ENCODE measurements around the gene CYSTM1. TPM values are rescaled to one million over a fixed set of nuclear protein-coding genes. Genes with fewer than 3 reads are reported as not detected.

Gene CYSTM1
- total and polyA plus RNA-seq, 2 experiments from 2014 or later = 16.0 to 42.3 TPM

DNA sequence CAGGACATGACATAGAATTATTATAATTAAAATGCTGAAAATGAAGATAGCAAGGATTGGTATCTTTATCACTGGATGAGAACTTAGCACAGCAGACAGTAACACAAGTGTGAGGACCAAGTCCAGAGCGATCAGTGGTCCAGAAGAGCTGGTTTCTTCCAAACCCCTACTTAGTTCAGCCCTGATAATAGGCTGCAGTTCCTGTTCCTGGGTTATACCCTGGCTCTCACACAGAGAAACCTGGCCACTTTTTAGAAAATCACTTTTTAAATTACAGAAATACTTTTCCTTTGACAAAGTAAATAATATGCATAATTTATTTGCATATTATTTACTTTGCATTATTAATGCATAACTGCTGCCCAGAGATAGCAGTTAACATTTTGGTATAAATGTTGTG lies 40.3 kb downstream of the CYSTM1 start:
- in situ Hi-C loops (cut with MboI) = no loop called here
- Histone ChIP-seq H3K9me3 (ENCODE audit: low read depth) (no peaks in the 10 kb centered on the region), H3K27me3 (replicated peaks; ENCODE audit: insufficient read depth) (no peaks in the 10 kb centered on the region), H3K4me1 (ENCODE audit: insufficient read depth) (peaks cover 7% of the 10 kb centered on the region), H3K4me3 (no peak overlapping the region), H3K9me2 (ENCODE audit: insufficient read depth) (no peaks in the 10 kb centered on the region), H3K9ac (no peak overlapping the region), H3K27ac (no peak overlapping the region), H3K36me3 (ENCODE audit: low read depth) (no peaks in the 10 kb centered on the region), H3F3A (ENCODE audit: insufficient read depth) (peaks cover 11% of the 10 kb centered on the region), H4K20me1 (ENCODE audit: insufficient read depth) (no peaks in the 10 kb centered on the region), H3K4me2 (ENCODE audit: unreplicated experiment) (no peak overlapping the region), H2AFZ (no peak overlapping the region), H3K79me2 (ENCODE audit: insufficient read depth) (no peaks in the 10 kb centered on the region)
- TF ChIP-seq EZH2phosphoT487 (IDR thresholded peaks at IDR 0.05; ENCODE audit: insufficient read depth, low read depth) (no peak), EZH2 (IDR thresholded peaks at IDR 0.05; ENCODE audit: insufficient read depth, poor library complexity, severe bottlenecking) (no peak)
- no peak for DNase-seq
- 100% methylated on average over 1 of the region's 1 CpG for WGBS, 2 experiments (ENCODE audit: low coverage in 1 of 2, low lambda C conversion rate in 2 of 2, missing lambda C conversion rate in 2 of 2)

DNA sequence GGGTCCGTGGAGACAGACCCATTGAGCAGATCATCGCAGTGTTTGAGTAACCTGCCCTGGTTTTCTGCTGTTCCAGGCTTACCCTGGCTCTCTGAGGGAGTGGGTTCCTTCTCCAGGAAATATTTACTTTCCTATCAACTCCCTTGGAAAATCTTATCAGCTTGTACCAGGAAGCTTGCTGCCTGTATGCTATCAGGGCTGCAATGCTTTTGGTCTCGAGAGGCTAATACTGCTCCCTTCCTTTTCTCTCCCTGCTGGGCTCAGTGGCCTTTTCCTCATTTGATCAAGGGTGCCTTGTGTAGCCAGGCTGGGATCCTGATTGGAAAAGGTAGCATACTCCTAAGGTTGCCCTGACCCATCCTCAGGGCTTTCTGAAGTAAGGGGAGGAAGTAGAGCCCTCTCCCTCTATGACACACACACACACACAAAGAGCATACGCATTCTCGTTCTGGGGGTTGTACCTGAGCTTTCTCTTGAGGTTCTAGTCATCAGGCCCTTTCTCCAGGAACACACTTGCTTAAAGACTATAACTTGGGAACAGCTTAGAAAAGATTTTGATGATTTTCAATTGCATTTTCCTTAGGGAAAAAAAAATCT lies 41.6 kb downstream of the CYSTM1 start:
- Histone ChIP-seq H4K20me1 (ENCODE audit: insufficient read depth) (no peaks in the 10 kb centered on the region), H3K9ac (no peak overlapping the region), H3K27me3 (replicated peaks; ENCODE audit: insufficient read depth) (no peaks in the 10 kb centered on the region), H3K4me1 (ENCODE audit: insufficient read depth) (peaks cover 20% of the 10 kb centered on the region), H3K4me3 (no peak overlapping the region), H3K4me2 (ENCODE audit: unreplicated experiment) (no peak overlapping the region), H3K9me2 (ENCODE audit: insufficient read depth) (no peaks in the 10 kb centered on the region), H3K79me2 (ENCODE audit: insufficient read depth) (no peaks in the 10 kb centered on the region), H3K36me3 (ENCODE audit: low read depth) (no peaks in the 10 kb centered on the region), H3F3A (ENCODE audit: insufficient read depth) (peaks cover 24% of the 10 kb centered on the region), H3K9me3 (ENCODE audit: low read depth) (no peaks in the 10 kb centered on the region), H3K27ac (no peak overlapping the region), H2AFZ (no peak overlapping the region)
- in situ Hi-C loops (cut with MboI) = no loop called here
- DNase-seq = no peak
- WGBS, 2 experiments (ENCODE audit: low coverage in 1 of 2, low lambda C conversion rate in 2 of 2, missing lambda C conversion rate in 2 of 2) = 72 to 85% methylated on average over 5 of the region's 5 CpGs
- no peak for TF ChIP-seq EZH2 (IDR thresholded peaks at IDR 0.05; ENCODE audit: insufficient read depth, poor library complexity, severe bottlenecking)

DNA sequence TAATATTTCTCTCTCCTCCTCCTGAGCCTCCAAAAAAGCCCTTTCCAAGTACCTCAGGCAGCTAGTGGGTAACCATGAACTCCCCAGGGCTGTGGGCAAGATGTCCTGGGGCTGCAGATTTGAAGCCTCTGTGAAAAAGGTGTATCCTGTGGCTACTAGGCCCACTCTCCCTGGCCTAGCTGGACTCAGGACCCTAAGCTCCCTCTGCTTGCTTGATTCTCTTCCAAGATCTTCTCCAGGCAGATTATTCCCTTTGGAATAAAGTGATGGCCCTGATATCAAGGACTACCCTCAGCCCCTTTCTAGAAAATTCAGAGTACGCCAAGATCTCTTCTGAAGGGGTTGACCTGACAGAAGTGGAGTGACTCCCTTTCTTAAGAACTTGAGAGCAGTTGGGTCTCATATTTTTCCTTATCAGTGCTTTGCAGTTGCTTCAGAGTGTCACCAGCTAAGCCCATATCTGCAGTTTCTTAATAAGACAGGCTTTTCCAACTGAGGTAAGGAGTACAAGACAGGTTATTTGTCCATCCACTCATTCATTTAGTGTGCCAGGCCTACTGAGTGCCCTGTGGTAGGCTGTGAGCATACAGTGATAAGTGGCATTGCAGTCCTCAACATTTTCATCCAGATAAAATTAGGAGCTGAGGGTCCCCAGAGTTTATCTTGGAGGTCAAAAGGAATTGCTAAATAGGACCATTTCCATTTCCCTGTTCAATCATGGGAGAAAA lies 42.5 kb downstream of the CYSTM1 start:
- no peak overlapping the region for H3K9ac ChIP-seq
- TF ChIP-seq EZH2 (IDR thresholded peaks at IDR 0.05; ENCODE audit: insufficient read depth, poor library complexity, severe bottlenecking) = no peak
- TF ChIP-seq EZH2phosphoT487 (IDR thresholded peaks at IDR 0.05; ENCODE audit: insufficient read depth, low read depth) = no peak
- no peak overlapping the region for H3K27ac ChIP-seq
- H3K79me2 ChIP-seq (ENCODE audit: insufficient read depth) = no peaks in the 10 kb centered on the region
- no peak overlapping the region for H2AFZ ChIP-seq
- in situ Hi-C loops (cut with MboI) = no loop called here
- no peaks in the 10 kb centered on the region for H4K20me1 ChIP-seq (ENCODE audit: insufficient read depth)
- H3K9me3 ChIP-seq (ENCODE audit: low read depth) = no peaks in the 10 kb centered on the region
- H3K27me3 ChIP-seq (replicated peaks; ENCODE audit: insufficient read depth) = no peaks in the 10 kb centered on the region
- DNase-seq = no peak
- WGBS, 2 experiments (ENCODE audit: low coverage in 1 of 2, low lambda C conversion rate in 2 of 2, missing lambda C conversion rate in 2 of 2) = 100% methylated on average over 1 of the region's 1 CpG
- no peak overlapping the region for H3K4me3 ChIP-seq
- peaks cover 29% of the 10 kb centered on the region for H3K4me1 ChIP-seq (ENCODE audit: insufficient read depth)
- peaks cover 33% of the 10 kb centered on the region for H3F3A ChIP-seq (ENCODE audit: insufficient read depth)
- no peak overlapping the region for H3K4me2 ChIP-seq (ENCODE audit: unreplicated experiment)
- no peaks in the 10 kb centered on the region for H3K36me3 ChIP-seq (ENCODE audit: low read depth)
- H3K9me2 ChIP-seq (ENCODE audit: insufficient read depth) = no peaks in the 10 kb centered on the region

DNA sequence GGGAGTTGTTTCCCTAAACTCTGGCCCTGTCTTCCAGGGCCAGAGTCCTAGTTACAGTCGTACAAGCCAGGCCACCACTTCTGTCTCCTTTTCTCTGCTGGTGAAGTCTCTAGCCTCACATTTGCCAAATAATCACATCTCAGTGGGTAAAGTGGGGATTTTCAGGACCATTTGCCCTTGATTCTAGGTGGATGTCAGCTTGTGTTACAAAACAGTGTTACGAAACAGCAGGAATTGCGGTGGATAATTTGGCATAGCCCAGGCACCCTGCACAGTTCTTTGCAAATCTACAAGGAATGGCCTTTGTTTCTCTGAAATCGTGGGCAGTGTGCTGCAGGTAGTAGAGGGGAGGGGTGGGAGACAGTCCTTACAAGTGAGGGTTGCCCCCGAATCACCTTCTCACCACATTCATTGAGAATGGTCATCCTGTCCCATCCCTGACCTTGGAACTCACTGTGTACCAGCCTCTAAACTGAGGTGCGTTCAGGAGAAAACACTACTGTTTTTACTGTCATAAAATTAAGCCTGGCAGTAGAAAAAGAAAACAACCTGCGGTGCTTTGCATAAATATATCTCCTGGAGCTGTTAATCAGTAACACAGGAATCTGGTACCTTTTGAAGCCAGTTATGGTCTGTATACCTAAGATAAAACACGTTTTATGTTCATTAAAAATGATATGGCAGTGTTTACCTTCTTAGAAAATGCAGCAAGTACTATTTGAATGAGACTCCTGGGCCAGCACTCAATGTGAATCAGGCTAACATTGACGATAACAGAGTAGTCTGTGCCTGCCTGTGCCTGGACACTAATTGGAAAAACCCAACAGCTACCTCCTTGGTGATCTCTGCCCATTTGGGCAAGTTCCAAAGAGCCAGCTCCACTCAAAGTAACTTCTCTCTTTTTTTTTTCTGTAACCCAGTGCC lies 44.3 kb downstream of the CYSTM1 start:
- Histone ChIP-seq H3F3A (ENCODE audit: insufficient read depth) (peaks cover 46% of the 10 kb centered on the region), H4K20me1 (ENCODE audit: insufficient read depth) (no peaks in the 10 kb centered on the region), H2AFZ (no peak overlapping the region), H3K9me3 (ENCODE audit: low read depth) (no peaks in the 10 kb centered on the region), H3K27ac (0 out of 2 replicates have a peak overlapping the region, but pooled peaks have one; percentile 74), H3K9ac (no peak overlapping the region), H3K27me3 (replicated peaks; ENCODE audit: insufficient read depth) (no peaks in the 10 kb centered on the region), H3K4me2 (ENCODE audit: unreplicated experiment) (no peak overlapping the region), H3K4me1 (ENCODE audit: insufficient read depth) (peaks cover 42% of the 10 kb centered on the region), H3K4me3 (no peak overlapping the region), H3K36me3 (ENCODE audit: low read depth) (no peaks in the 10 kb centered on the region), H3K79me2 (ENCODE audit: insufficient read depth) (no peaks in the 10 kb centered on the region), H3K9me2 (ENCODE audit: insufficient read depth) (no peaks in the 10 kb centered on the region)
- 82 to 88% methylated on average over 9 of the region's 9 CpGs for WGBS, 2 experiments (ENCODE audit: low coverage in 1 of 2, low lambda C conversion rate in 2 of 2, missing lambda C conversion rate in 2 of 2)
- in situ Hi-C loops (cut with MboI) = no loop called here
- DNase-seq = peak; percentile 16
- TF ChIP-seq EZH2 (IDR thresholded peaks at IDR 0.05; ENCODE audit: insufficient read depth, poor library complexity, severe bottlenecking) = no peak
- no peak for TF ChIP-seq EZH2phosphoT487 (IDR thresholded peaks at IDR 0.05; ENCODE audit: insufficient read depth, low read depth)

Measured in GM23248 (cell line).